Naive thymus-derived CD4-positive, alpha-beta T cell (primary cell): ENCODE results near the gene SOCS3. TPM values are rescaled to one million over a fixed set of nuclear protein-coding genes. Genes with fewer than 3 reads are reported as not detected.

ENCODE experiments used
- ATAC-seq: fragments of 150-1000 bp; cut with Tn5 transposase; 2 replicates; pipeline ENCODE4 v1.10.0; 2021; ENCODE audit warnings: mild to moderate bottlenecking, moderate library complexity
- CTCF ChIA-PET: fragments of 350-600 bp; sonication (Branson Sonifier 250); formaldehyde crosslinking; loops from one replicate; lab custom pipeline; 2021; ENCODE audit warnings: antibody characterized with exemption; lab: Charles Lee
- POLR2A ChIA-PET: fragments of 350-600 bp; sonication (Branson Sonifier 250); formaldehyde crosslinking; loops from one replicate; lab custom pipeline; 2021; ENCODE audit warnings: antibody characterized with exemption, inconsistent platforms; lab: Charles Lee
- DNase-seq, 9 donors: peaks; one replicate each; pipeline versions ENCODE4 v3.0.0 to v3.0.0-alpha.2; 2020 to 2022; ENCODE audit warnings: mixed read lengths in 1 of 9
- H3K27ac ChIP-seq: one replicate; pipeline ENCODE4 v1.7.0; 2013; ENCODE audit warnings: mild to moderate bottlenecking, low read depth, low read length, moderate library complexity
- H3K27me3 ChIP-seq, 2 donors: one replicate each; pipeline ENCODE4 v1.7.0; 2013; ENCODE audit warnings: low read length in 2 of 2, mild to moderate bottlenecking in 2 of 2, moderate library complexity in 2 of 2; ENCODE audit not compliant: control insufficient read depth in 2 of 2, insufficient read depth in 2 of 2
- H3K36me3 ChIP-seq, 3 experiments: 1 replicate in 2 of 3; 2 replicates in 1 of 3; pipeline ENCODE4 v1.7.0; 2013; ENCODE audit warnings: low read length in 3 of 3, mild to moderate bottlenecking in 3 of 3, moderate library complexity in 1 of 3; ENCODE audit not compliant: insufficient read depth in 3 of 3, control insufficient read depth in 2 of 3
- H3K4me1 ChIP-seq, 2 donors: one replicate each; pipeline ENCODE4 v1.7.0; 2013; ENCODE audit warnings: low read length in 2 of 2, mild to moderate bottlenecking in 2 of 2, moderate library complexity in 1 of 2; ENCODE audit not compliant: control insufficient read depth in 2 of 2, insufficient read depth in 2 of 2
- H3K4me3 ChIP-seq: 2 replicates; pipeline ENCODE4 v1.7.0; 2013; ENCODE audit warnings: mild to moderate bottlenecking, low read length
- H3K9me3 ChIP-seq, 3 experiments: 1 replicate in 2 of 3; 2 replicates in 1 of 3; pipeline ENCODE4 v1.7.0; 2013; ENCODE audit warnings: low read length in 3 of 3; ENCODE audit not compliant: control insufficient read depth in 2 of 3
- H3K27ac Mint-ChIP-seq, 9 donors: one replicate each; pipeline ENCODE4 v1.8.0; 2020 to 2022; ENCODE audit warnings: mixed read lengths in 9 of 9, mild to moderate bottlenecking in 8 of 9, moderate library complexity in 5 of 9, inconsistent platforms in 2 of 9
- H3K27me3 Mint-ChIP-seq, 5 donors: one replicate each; pipeline ENCODE4 v1.8.0; 2021 to 2022; ENCODE audit warnings: mixed read lengths in 5 of 5, mild to moderate bottlenecking in 1 of 5
- H3K36me3 Mint-ChIP-seq, 5 donors: one replicate each; pipeline ENCODE4 v1.8.0; 2020 to 2022; ENCODE audit warnings: mixed read lengths in 5 of 5, mild to moderate bottlenecking in 3 of 5, inconsistent platforms in 1 of 5
- H3K4me1 Mint-ChIP-seq, 7 donors: one replicate each; pipeline ENCODE4 v1.8.0; 2020 to 2022; ENCODE audit warnings: mixed read lengths in 7 of 7, mild to moderate bottlenecking in 3 of 7, inconsistent platforms in 1 of 7
- H3K4me3 Mint-ChIP-seq, 10 donors: one replicate each; pipeline ENCODE4 v1.8.0; 2020 to 2022; ENCODE audit warnings: mild to moderate bottlenecking in 10 of 10, mixed read lengths in 10 of 10, moderate library complexity in 6 of 10, inconsistent platforms in 2 of 10
- H3K9me3 Mint-ChIP-seq, 11 donors: one replicate each; pipeline ENCODE4 v1.8.0; 2020 to 2022; ENCODE audit warnings: mixed read lengths in 11 of 11, mild to moderate bottlenecking in 4 of 11, inconsistent platforms in 1 of 11, moderate library complexity in 1 of 11
- intact Hi-C, 2 donors: fragments of 100-400 bp; cut with micrococcal nuclease; formaldehyde crosslinking; loops; one replicate each; pipeline ENCODE4 v1.15.1; 2023
- polyA plus RNA-seq, 2 donors: library from polyadenylated mRNA; unstranded; fragments of 300-500 nt; fragmentation: Illumina TruSeq; gene quantifications; one replicate each; pipeline ENCODE4 v1.2.3, GENCODE V29; 2021
- total RNA-seq, 6 experiments: library from RNA in 5 of 6; stranded (reverse) in 5 of 6; gene quantifications; 1 replicate in 5 of 6; 2 replicates in 1 of 6; pipeline ENCODE4 v1.2.3 and lab custom pipeline; 2021 to 2026

The SOCS3 gene
- total and polyA plus RNA-seq, 7 experiments from 2014 or later, result 8.1 to 281 (median 110) TPM

- DNase-seq (no peak), ATAC-seq (peak; percentile 77)
- intact Hi-C loops, result no loop called here
- no peaks in the 10 kb centered on the region for H3K27me3 Mint-ChIP-seq
- H3K27ac Mint-ChIP-seq, result peak overlapping the region in 6 of 9 donors; percentile 30 to 82 (median 74)
- H3K9me3 Mint-ChIP-seq, result peaks cover 0 to 2% (median 0%) of the 10 kb centered on the region in 11 donors
- no peaks in the 10 kb centered on the region for H3K27me3 ChIP-seq
- peaks cover 28 to 44% (median 35%) of the 10 kb centered on the region in 7 donors for H3K4me1 Mint-ChIP-seq
- H3K4me3 ChIP-seq, result no peak overlapping the region
- ChIA-PET CTCF (interaction anchor here (1.0 kb wide), 1 partner anchor 10 kb away, joined by 3 read pairs; no protein-coding TSS in a partner anchor), POLR2A (interaction anchor here (1.4 kb wide), 1 partner anchor 15 kb away, joined by 4 read pairs; no protein-coding TSS in a partner anchor)
- no peak overlapping the region for H3K27ac ChIP-seq
- no peak overlapping the region for H3K4me3 Mint-ChIP-seq
- H3K4me1 ChIP-seq, result peaks cover 17 to 30% of the 10 kb centered on the region in 2 donors
- no peaks in the 10 kb centered on the region for H3K36me3 ChIP-seq
- no peaks in the 10 kb centered on the region for H3K36me3 Mint-ChIP-seq
- no peaks in the 10 kb centered on the region for H3K9me3 ChIP-seq
Measured at GRCh38 chr17:78329263-78330059, 30.4 kb downstream of the SOCS3 start.

DNA sequence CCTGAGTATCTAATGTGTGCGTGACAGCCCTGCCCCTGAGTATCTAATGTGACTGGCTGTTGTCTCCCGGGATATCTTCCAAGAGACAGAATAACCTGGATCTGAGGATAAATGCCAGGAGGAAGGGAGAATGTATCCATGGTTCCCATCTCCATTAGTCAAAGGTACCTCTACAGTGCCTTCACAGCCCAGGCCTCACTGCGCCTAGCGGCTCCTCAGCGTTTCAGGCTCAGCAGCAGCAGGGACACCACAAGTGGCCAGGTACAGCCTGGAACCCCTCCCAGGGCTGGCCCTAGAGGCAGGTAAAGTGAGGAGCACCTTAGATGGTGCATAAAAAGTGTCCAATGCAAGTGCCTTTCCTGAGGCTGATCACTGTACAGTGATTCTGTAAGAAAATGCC lies 32.0 kb downstream of the SOCS3 start:
- intact Hi-C loops, result no loop called here

GRCh38 chr17:78325076-78325687 lies 34.7 kb downstream of the SOCS3 start:
- peaks cover 16 to 32% (median 26%) of the 10 kb centered on the region in 7 donors for H3K4me1 Mint-ChIP-seq
- POLR2A ChIA-PET, result interaction anchor here (1.0 to 2.0 kb wide), 5 partner anchors 13 to 89 kb away, joined by 3 to 11 read pairs (median 3); no protein-coding TSS in a partner anchor

More for the DNA sequence above, 32.0 kb downstream of the SOCS3 start:
- DNase-seq (no peak), ATAC-seq (no peak)
- Mint-ChIP-seq H3K4me3 (no peak overlapping the region), H3K27me3 (no peaks in the 10 kb centered on the region), H3K27ac (peak overlapping the region in 3 of 9 donors; percentile 26 to 61 (median 49)), H3K36me3 (no peaks in the 10 kb centered on the region), H3K4me1 (peaks cover 24 to 39% (median 33%) of the 10 kb centered on the region in 7 donors), H3K9me3 (peaks cover 0 to 2% (median 0%) of the 10 kb centered on the region in 11 donors)
- Histone ChIP-seq H3K27ac (no peak overlapping the region), H3K4me3 (no peak overlapping the region), H3K36me3 (no peaks in the 10 kb centered on the region), H3K4me1 (peaks cover 17 to 26% of the 10 kb centered on the region in 2 donors), H3K27me3 (no peaks in the 10 kb centered on the region), H3K9me3 (no peaks in the 10 kb centered on the region)
- ChIA-PET CTCF (no interaction called here), POLR2A (no interaction called here)

GRCh38 chr17:78324391-78325075 lies 35.3 kb downstream of the SOCS3 start:
- no peaks in the 10 kb centered on the region for H3K9me3 ChIP-seq
- peaks cover 0 to 1% (median 0%) of the 10 kb centered on the region in 11 donors for H3K9me3 Mint-ChIP-seq
- peak overlapping the region; percentile 31 for H3K27ac ChIP-seq
- peaks cover 13 to 16% of the 10 kb centered on the region in 2 donors for H3K4me1 ChIP-seq
- DNase-seq (peak in 5 of 9 donors; percentile 32 to 42 (median 35)), ATAC-seq (peak; percentile 54)
- H3K4me3 ChIP-seq, result no peak overlapping the region
- H3K36me3 ChIP-seq, result no peaks in the 10 kb centered on the region
- H3K27me3 Mint-ChIP-seq, result no peaks in the 10 kb centered on the region
- ChIA-PET CTCF (interaction anchor here (0.6 to 1.2 kb wide), 4 partner anchors 16 to 27 kb away, joined by 3 to 4 read pairs (median 3); no protein-coding TSS in a partner anchor), POLR2A (interaction anchor here (0.9 to 2.0 kb wide), 6 partner anchors 11 to 90 kb away, joined by 3 to 11 read pairs (median 3); no protein-coding TSS in a partner anchor)
- intact Hi-C loops, result loop anchor here in 1 of 2 donors (1.0 kb wide), 1 partner anchor 19 kb away; no protein-coding TSS in a partner anchor
- H3K27ac Mint-ChIP-seq, result peak overlapping the region; percentile 73 to 96 (median 82)
- peaks cover 16 to 32% (median 26%) of the 10 kb centered on the region in 7 donors for H3K4me1 Mint-ChIP-seq
- no peaks in the 10 kb centered on the region for H3K27me3 ChIP-seq
- no peaks in the 10 kb centered on the region for H3K36me3 Mint-ChIP-seq
- H3K4me3 Mint-ChIP-seq, result peak overlapping the region; percentile 29 to 74 (median 60)

More at GRCh38 chr17:78325076-78325687, 34.7 kb downstream of the SOCS3 start:
- Mint-ChIP-seq H3K4me3 (peak overlapping the region in 7 of 10 donors; percentile 53 to 74 (median 72)), H3K27ac (peak overlapping the region in 8 of 9 donors; percentile 73 to 96 (median 82)), H3K9me3 (peaks cover 0 to 1% (median 0%) of the 10 kb centered on the region in 11 donors), H3K27me3 (no peaks in the 10 kb centered on the region), H3K36me3 (no peaks in the 10 kb centered on the region)
- ATAC-seq (no peak), DNase-seq (no peak)
- CTCF ChIA-PET, result interaction anchor here (0.5 to 1.2 kb wide), 4 partner anchors 12 to 1895 kb away, joined by 3 read pairs; partner anchors contain the start of genes SGSH and SLC26A11
- Histone ChIP-seq H3K36me3 (no peaks in the 10 kb centered on the region), H3K27ac (no peak overlapping the region), H3K4me1 (peaks cover 13 to 16% of the 10 kb centered on the region in 2 donors), H3K4me3 (no peak overlapping the region), H3K9me3 (no peaks in the 10 kb centered on the region), H3K27me3 (no peaks in the 10 kb centered on the region)
- intact Hi-C loops, result no loop called here

- ChIA-PET POLR2A (interaction anchor here (0.8 to 2.0 kb wide), 4 partner anchors 11 to 35 kb away, joined by 3 to 11 read pairs (median 4); no protein-coding TSS in a partner anchor), CTCF (interaction anchor here (0.6 to 1.2 kb wide), 4 partner anchors 16 to 412 kb away, joined by 3 to 4 read pairs (median 3); no protein-coding TSS in a partner anchor)
- no peaks in the 10 kb centered on the region for H3K9me3 ChIP-seq
- intact Hi-C loops, result loop anchor here in 1 of 2 donors (1.0 kb wide), 1 partner anchor 19 kb away; no protein-coding TSS in a partner anchor
- H3K4me1 ChIP-seq, result peaks cover 9 to 16% of the 10 kb centered on the region in 2 donors
- ATAC-seq (no peak), DNase-seq (no peak)
- Mint-ChIP-seq H3K27me3 (no peaks in the 10 kb centered on the region), H3K4me1 (peaks cover 16 to 29% (median 22%) of the 10 kb centered on the region in 7 donors), H3K9me3 (peaks cover 0 to 1% (median 0%) of the 10 kb centered on the region in 11 donors), H3K27ac (peak overlapping the region; percentile 65 to 96 (median 82)), H3K4me3 (peak overlapping the region; percentile 1 to 74 (median 60)), H3K36me3 (no peaks in the 10 kb centered on the region)
- no peaks in the 10 kb centered on the region for H3K36me3 ChIP-seq
- H3K27me3 ChIP-seq, result no peaks in the 10 kb centered on the region
- peak overlapping the region; percentile 31 for H3K27ac ChIP-seq
- no peak overlapping the region for H3K4me3 ChIP-seq
Measured at GRCh38 chr17:78323826-78324390, 36.0 kb downstream of the SOCS3 start.
